ENCODE data around the gene NDST4. TPM values are rescaled to one million over a fixed set of nuclear protein-coding genes. Genes with fewer than 3 reads are reported as not detected.

Gene NDST4
- total RNA-seq, 1 donor from 2014 or later, result not detected

DNA sequence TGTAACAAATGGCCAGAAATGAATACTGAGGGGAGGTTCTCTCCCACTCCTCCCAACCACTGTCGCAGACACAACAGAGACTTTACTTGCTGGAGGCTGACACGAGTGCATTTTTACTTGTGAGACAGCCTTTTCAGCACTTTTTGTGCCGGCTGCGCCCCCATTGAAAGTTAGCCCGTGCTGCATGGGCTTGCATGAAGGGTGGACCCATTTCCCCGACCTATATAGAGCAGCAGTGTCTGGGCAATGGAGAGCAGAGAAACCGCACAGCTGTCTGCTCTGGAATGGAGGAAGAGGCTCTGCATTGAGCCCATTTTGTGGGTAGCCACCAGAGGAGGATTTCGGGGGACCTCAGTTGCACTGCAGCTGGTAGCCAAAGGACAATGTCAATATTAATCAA, 306.1 kb downstream of the NDST4 start:
- no peak overlapping the region for H3K27ac Mint-ChIP-seq (ENCODE audit: unreplicated experiment)

GRCh38 chr4:114791976-114792375, 321.4 kb downstream of the NDST4 start:
- Mint-ChIP-seq H3K27me3 (ENCODE audit: unreplicated experiment) (no peaks in the 10 kb centered on the region), H3K4me1 (ENCODE audit: unreplicated experiment) (no peaks in the 10 kb centered on the region), H3K9me3 (ENCODE audit: unreplicated experiment) (no peaks in the 10 kb centered on the region), H3K4me3 (ENCODE audit: unreplicated experiment) (no peak overlapping the region), H3K27ac (ENCODE audit: unreplicated experiment) (no peak overlapping the region), H3K36me3 (ENCODE audit: low read depth, unreplicated experiment) (no peaks in the 10 kb centered on the region)
- TF ChIP-seq, protein P1, sequence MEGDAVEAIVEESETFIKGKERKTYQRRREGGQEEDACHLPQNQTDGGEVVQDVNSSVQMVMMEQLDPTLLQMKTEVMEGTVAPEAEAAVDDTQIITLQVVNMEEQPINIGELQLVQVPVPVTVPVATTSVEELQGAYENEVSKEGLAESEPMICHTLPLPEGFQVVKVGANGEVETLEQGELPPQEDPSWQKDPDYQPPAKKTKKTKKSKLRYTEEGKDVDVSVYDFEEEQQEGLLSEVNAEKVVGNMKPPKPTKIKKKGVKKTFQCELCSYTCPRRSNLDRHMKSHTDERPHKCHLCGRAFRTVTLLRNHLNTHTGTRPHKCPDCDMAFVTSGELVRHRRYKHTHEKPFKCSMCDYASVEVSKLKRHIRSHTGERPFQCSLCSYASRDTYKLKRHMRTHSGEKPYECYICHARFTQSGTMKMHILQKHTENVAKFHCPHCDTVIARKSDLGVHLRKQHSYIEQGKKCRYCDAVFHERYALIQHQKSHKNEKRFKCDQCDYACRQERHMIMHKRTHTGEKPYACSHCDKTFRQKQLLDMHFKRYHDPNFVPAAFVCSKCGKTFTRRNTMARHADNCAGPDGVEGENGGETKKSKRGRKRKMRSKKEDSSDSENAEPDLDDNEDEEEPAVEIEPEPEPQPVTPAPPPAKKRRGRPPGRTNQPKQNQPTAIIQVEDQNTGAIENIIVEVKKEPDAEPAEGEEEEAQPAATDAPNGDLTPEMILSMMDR (IDR thresholded peaks at IDR 0.05; ENCODE audit: unreplicated experiment), result no peak
- DNase-seq (ENCODE audit: low spot score), result no peak

More for the DNA sequence above, 306.1 kb downstream of the NDST4 start:
- TF ChIP-seq, protein P1 (IDR thresholded peaks at IDR 0.05; ENCODE audit: unreplicated experiment), result no peak
- H3K4me1 Mint-ChIP-seq (ENCODE audit: unreplicated experiment), result no peaks in the 10 kb centered on the region
- H3K9me3 Mint-ChIP-seq (ENCODE audit: unreplicated experiment), result no peaks in the 10 kb centered on the region
- H3K4me3 Mint-ChIP-seq (ENCODE audit: unreplicated experiment), result no peak overlapping the region
- no peak for DNase-seq (ENCODE audit: low spot score)
- no peaks in the 10 kb centered on the region for H3K36me3 Mint-ChIP-seq (ENCODE audit: low read depth, unreplicated experiment)
- H3K27me3 Mint-ChIP-seq (ENCODE audit: unreplicated experiment), result no peaks in the 10 kb centered on the region

GRCh38 chr4:114785570-114785969, 327.9 kb downstream of the NDST4 start:
- peaks cover 5% of the 10 kb centered on the region for H3K4me1 Mint-ChIP-seq (ENCODE audit: unreplicated experiment)
- H3K27ac Mint-ChIP-seq (ENCODE audit: unreplicated experiment), result no peak overlapping the region
- no peak overlapping the region for H3K4me3 Mint-ChIP-seq (ENCODE audit: unreplicated experiment)
- H3K27me3 Mint-ChIP-seq (ENCODE audit: unreplicated experiment), result no peaks in the 10 kb centered on the region
- H3K9me3 Mint-ChIP-seq (ENCODE audit: unreplicated experiment), result no peaks in the 10 kb centered on the region
- TF ChIP-seq, protein P1 (IDR thresholded peaks at IDR 0.05; ENCODE audit: unreplicated experiment), result no peak
- no peaks in the 10 kb centered on the region for H3K36me3 Mint-ChIP-seq (ENCODE audit: low read depth, unreplicated experiment)
- no peak for DNase-seq (ENCODE audit: low spot score)

- H3K4me3 Mint-ChIP-seq (ENCODE audit: unreplicated experiment), result no peak overlapping the region
Measured at GRCh38 chr4:114783215-114783595, 330.2 kb downstream of the NDST4 start.

DNA sequence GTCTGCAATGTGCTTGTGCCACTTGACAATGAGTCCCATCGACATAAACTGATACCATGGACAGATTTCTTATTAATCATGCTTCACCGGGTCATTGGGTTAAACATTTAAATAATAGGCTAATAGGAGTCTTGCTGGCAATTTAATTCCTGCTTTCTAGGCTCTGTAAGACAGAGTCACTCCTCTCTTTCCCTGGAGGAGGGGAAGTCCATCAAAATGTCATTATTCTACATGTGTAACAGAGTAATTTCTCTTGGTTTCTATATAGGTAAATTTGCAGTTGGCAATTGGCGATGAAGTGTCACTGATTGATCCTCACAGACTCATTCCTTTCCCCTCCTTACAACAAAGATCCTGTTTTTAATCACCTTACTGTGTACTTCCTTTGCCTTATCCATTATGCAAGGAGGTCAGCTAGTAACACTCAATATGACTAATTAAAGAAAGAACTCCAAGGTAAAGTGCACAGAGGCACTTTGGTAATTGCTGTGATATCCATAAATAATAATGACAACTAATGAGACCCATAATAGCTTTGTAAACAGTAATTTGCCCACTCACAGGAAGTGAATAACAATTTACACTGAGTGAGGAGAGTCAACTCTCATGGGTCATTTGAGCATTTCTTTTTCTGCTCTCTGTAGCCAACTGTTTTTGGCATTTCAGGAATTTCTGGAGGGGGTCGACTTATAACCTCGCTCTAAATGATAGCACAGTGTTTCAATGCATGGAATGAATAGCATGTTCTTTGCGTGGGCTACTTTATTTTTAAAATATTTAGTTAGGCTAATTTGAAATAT, 330.8 kb downstream of the NDST4 start:
- no peak overlapping the region for H3K4me3 Mint-ChIP-seq (ENCODE audit: unreplicated experiment)
- H3K27me3 Mint-ChIP-seq (ENCODE audit: unreplicated experiment), result no peaks in the 10 kb centered on the region
- H3K27ac Mint-ChIP-seq (ENCODE audit: unreplicated experiment), result no peak overlapping the region
- H3K4me1 Mint-ChIP-seq (ENCODE audit: unreplicated experiment), result peaks cover 5% of the 10 kb centered on the region
- H3K9me3 Mint-ChIP-seq (ENCODE audit: unreplicated experiment), result no peaks in the 10 kb centered on the region
- TF ChIP-seq, protein P1 (IDR thresholded peaks at IDR 0.05; ENCODE audit: unreplicated experiment), result no peak
- no peak for DNase-seq (ENCODE audit: low spot score)
- no peaks in the 10 kb centered on the region for H3K36me3 Mint-ChIP-seq (ENCODE audit: low read depth, unreplicated experiment)

More at GRCh38 chr4:114783215-114783595, 330.2 kb downstream of the NDST4 start:
- no peak for DNase-seq (ENCODE audit: low spot score)
- TF ChIP-seq, protein P1 (IDR thresholded peaks at IDR 0.05; ENCODE audit: unreplicated experiment), result no peak
- Mint-ChIP-seq H3K27ac (ENCODE audit: unreplicated experiment) (no peak overlapping the region), H3K4me1 (ENCODE audit: unreplicated experiment) (peaks cover 5% of the 10 kb centered on the region), H3K36me3 (ENCODE audit: low read depth, unreplicated experiment) (no peaks in the 10 kb centered on the region), H3K27me3 (ENCODE audit: unreplicated experiment) (no peaks in the 10 kb centered on the region), H3K9me3 (ENCODE audit: unreplicated experiment) (no peaks in the 10 kb centered on the region)

Data from endothelial cell (in vitro differentiated cells).